AG09319 (cell line): ENCODE results near the gene E2F4.

Experiments used
- DNase-seq: peaks from one replicate; pipeline ENCODE4 v3.0.0-alpha.2; 2010; ENCODE audit warnings: low read depth; ENCODE audit errors: extremely low read depth
- CTCF ChIP-seq: IDR thresholded peaks from 2 replicates; pipeline ENCODE4 v1.5.1; 2011; ENCODE audit warnings: low read depth, mild to moderate bottlenecking, inconsistent platforms, low read length, moderate library complexity

Gene E2F4

GRCh38 chr16:67235816-67236562 lies 44.0 kb downstream of the E2F4 start:
- TF ChIP-seq CTCF = no peak
- DNase-seq = no peak

DNA sequence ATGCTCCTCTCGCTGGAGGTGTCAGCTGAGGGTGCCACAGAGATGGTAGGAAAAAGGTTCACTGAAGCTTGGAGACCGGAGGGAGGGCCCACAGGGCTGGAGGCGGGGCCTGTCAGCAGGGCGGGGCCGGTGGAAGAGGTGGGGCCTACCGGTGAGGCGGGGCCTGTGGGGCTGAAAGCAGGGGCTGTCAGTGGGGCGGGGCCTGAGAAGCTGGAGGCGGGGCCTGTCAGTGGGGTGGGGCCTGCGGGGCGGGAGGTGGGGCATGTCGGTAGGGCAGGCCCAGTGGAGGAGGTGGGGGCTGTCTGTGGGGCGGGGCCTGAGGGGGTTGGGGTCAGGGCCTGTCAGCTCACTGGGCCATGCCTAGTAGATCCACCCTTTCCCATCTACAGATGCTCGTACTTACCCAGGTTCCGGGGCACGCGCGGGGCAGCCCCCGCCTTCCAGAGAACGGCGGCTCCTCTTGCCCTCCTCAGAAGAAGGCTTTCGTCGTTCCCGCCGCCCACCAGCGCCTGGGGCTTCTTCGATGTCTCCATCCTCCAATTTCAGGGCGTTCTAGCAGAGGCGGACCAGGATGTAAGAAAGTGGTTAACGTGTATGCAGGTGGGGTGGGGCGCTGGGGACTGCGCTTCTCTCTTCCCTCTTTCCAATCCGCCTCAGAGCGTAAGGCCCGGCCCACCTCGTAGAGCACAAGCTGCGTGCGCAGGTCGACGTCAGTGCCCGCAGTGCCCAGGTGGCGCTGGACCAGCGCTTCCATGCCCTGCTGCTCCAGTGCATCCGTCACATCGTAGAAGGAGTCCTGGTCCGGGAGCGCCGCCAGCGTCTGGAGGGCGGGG lies 44.8 kb downstream of the E2F4 start:
- no peak for DNase-seq
- TF ChIP-seq CTCF = no peak

GRCh38 chr16:67237396-67238277 lies 45.7 kb downstream of the E2F4 start:
- no peak for DNase-seq
- no peak for TF ChIP-seq CTCF

DNA sequence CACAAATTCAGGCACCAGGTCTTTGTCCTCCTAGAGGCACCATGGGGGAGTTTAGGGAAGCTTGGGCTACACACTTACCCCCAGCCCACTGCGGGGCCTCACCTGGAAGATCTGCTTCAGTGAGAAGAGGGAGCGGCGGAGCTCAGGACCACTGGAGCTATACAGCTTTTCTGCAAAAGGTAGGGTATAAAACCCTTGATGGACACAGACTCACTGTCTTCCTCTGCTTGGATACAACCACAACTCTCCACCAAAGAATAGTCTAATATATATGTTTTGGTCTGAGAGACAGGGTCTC lies 46.3 kb downstream of the E2F4 start:
- no peak for DNase-seq
- TF ChIP-seq CTCF = no peak

- TF ChIP-seq CTCF = no peak
- no peak for DNase-seq
Observed at GRCh38 chr16:67238806-67239470, 47.0 kb downstream of the E2F4 start.

GRCh38 chr16:67240506-67240905 lies 48.6 kb downstream of the E2F4 start:
- no peak for DNase-seq
- no peak for TF ChIP-seq CTCF
